Suprapubic skin (tissue), 3 donors: Measurements from ENCODE around the gene BOLL.

Experiments
- CTCF ChIP-seq, 2 donors: fragments of 200-600 bp in 1 of 2; fragments of 450-650 bp in 1 of 2; sonication (generic) in 1 of 2; IDR thresholded peaks; one replicate each; pipeline ENCODE4 v1.5.1; 2016 to 2019; ENCODE audit warnings: antibody characterized with exemption in 2 of 2, mild to moderate bottlenecking in 1 of 2, moderate library complexity in 1 of 2
- POLR2AphosphoS5 ChIP-seq, 3 donors: sonication (generic); formaldehyde crosslinking; IDR thresholded peaks; one replicate each; pipeline ENCODE4 v1.6.1; 2017; ENCODE audit warnings: antibody characterized with exemption in 3 of 3

GRCh38 chr2:197740200-197740599, 44.9 kb downstream of the BOLL start:
- no peak for TF ChIP-seq POLR2AphosphoS5 (IDR thresholded peaks at IDR 0.05)
- no peak for TF ChIP-seq CTCF (IDR thresholded peaks at IDR 0.05)
